Bronchial epithelial cell (primary cell): ENCODE results near the gene RELT. TPM values are rescaled to one million over a fixed set of nuclear protein-coding genes. Genes with fewer than 3 reads are reported as not detected.
"Not testable (repeated sequence)": the region's sequence is repeated elsewhere in the genome, so short reads cannot be mapped to it uniquely, and the experiment has no call there.

Source experiments
- DNase-seq: peaks from one replicate; pipeline ENCODE4 v3.0.0-alpha.2; 2010; ENCODE audit warnings: low read depth
- FAIRE-seq: peaks from 2 replicates; lab custom pipeline; 2011; peaks lifted over from hg19 to GRCh38; lab: Jason Lieb, UNC
- H3K27me3 ChIP-seq: 2 replicates; pipeline ENCODE4 v1.5.1; 2011; ENCODE audit warnings: low read length; ENCODE audit not compliant: control insufficient read depth, insufficient read depth
- H3K36me3 ChIP-seq: 2 replicates; pipeline ENCODE4 v1.5.1; 2011; ENCODE audit warnings: low read length; ENCODE audit not compliant: control insufficient read depth, insufficient read depth
- H3K4me3 ChIP-seq: 2 replicates; pipeline ENCODE4 v1.5.1; 2011; ENCODE audit warnings: mild to moderate bottlenecking, low read depth, low read length, control low read depth
- CTCF ChIP-seq: IDR thresholded peaks from 2 replicates; pipeline ENCODE4 v1.5.1; 2011; ENCODE audit warnings: mild to moderate bottlenecking, moderate library complexity, low read length, control low read depth, inconsistent platforms; ENCODE audit not compliant: insufficient read depth, severe bottlenecking
- total RNA-seq: library from RNA; depleted of rRNA; stranded (reverse); fragments of >200 nt; gene quantifications from 2 replicates; pipeline ENCODE4 v1.2.1, GENCODE V29; 2014

Gene RELT
- total RNA-seq, 1 donor from 2014 or later: 3.4 TPM

GRCh38 chr11:73428699-73429098 is 52.5 kb downstream of the RELT start:
- H3K27me3 ChIP-seq: no peaks in the 10 kb centered on the region
- H3K4me3 ChIP-seq: no peak overlapping the region
- H3K36me3 ChIP-seq: no peaks in the 10 kb centered on the region
- DNase-seq: peak; percentile 13
- no peak for TF ChIP-seq CTCF
- FAIRE-seq: no peak

- DNase-seq: no peak
- Histone ChIP-seq H3K4me3 (no peak overlapping the region), H3K36me3 (no peaks in the 10 kb centered on the region), H3K27me3 (no peaks in the 10 kb centered on the region)
- TF ChIP-seq CTCF: no peak
- no peak for FAIRE-seq
Measured at GRCh38 chr11:73429121-73429750, 53.0 kb downstream of the RELT start.

GRCh38 chr11:73430326-73430725 is 54.1 kb downstream of the RELT start:
- H3K36me3 ChIP-seq: no peaks in the 10 kb centered on the region
- DNase-seq: no peak

GRCh38 chr11:73431396-73431795 is 55.2 kb downstream of the RELT start:
- H3K4me3 ChIP-seq: no peak overlapping the region
- no peak for FAIRE-seq

More at GRCh38 chr11:73430326-73430725, 54.1 kb downstream of the RELT start:
- no peak for TF ChIP-seq CTCF
- FAIRE-seq: no peak
- Histone ChIP-seq H3K27me3 (no peaks in the 10 kb centered on the region), H3K4me3 (no peak overlapping the region)

GRCh38 chr11:73436859-73437258 is 60.7 kb downstream of the RELT start:
- not testable (repeated sequence) for FAIRE-seq, H3K4me3 ChIP-seq, H3K27me3 ChIP-seq, H3K36me3 ChIP-seq, DNase-seq

More at GRCh38 chr11:73431396-73431795, 55.2 kb downstream of the RELT start:
- no peak for TF ChIP-seq CTCF
- H3K27me3 ChIP-seq: no peaks in the 10 kb centered on the region
- DNase-seq: no peak
- no peaks in the 10 kb centered on the region for H3K36me3 ChIP-seq

- DNase-seq: no peak
- no peak for TF ChIP-seq CTCF
- H3K27me3 ChIP-seq: no peaks in the 10 kb centered on the region
- no peak overlapping the region for H3K4me3 ChIP-seq
- H3K36me3 ChIP-seq: no peaks in the 10 kb centered on the region
- FAIRE-seq: no peak
Measured at GRCh38 chr11:73439002-73439843, 63.0 kb downstream of the RELT start.
